Adrenal gland (tissue), 5 donors: Measurements from ENCODE around the gene HSBP1.

Experiments
- CTCF ChIP-seq, 6 experiments: fragments of 450-650 bp in 4 of 6; fragments of 200-600 bp in 2 of 6; sonication (generic) in 1 of 6; IDR thresholded peaks; 1 replicate in 5 of 6; 2 replicates in 1 of 6; pipeline versions ENCODE4 v1.5.1 to v1.8.0; 2016 to 2021; ENCODE audit warnings: antibody characterized with exemption in 6 of 6, mild to moderate bottlenecking in 2 of 6, moderate library complexity in 1 of 6
- POLR2A ChIP-seq, 2 donors: fragments of 450-650 bp; IDR thresholded peaks; one replicate each; pipeline ENCODE4 v1.6.1; 2017; ENCODE audit warnings: antibody characterized with exemption in 2 of 2, mild to moderate bottlenecking in 2 of 2, moderate library complexity in 1 of 2
- donor health status: DM: no; HTN: no; CAD: no.

DNA sequence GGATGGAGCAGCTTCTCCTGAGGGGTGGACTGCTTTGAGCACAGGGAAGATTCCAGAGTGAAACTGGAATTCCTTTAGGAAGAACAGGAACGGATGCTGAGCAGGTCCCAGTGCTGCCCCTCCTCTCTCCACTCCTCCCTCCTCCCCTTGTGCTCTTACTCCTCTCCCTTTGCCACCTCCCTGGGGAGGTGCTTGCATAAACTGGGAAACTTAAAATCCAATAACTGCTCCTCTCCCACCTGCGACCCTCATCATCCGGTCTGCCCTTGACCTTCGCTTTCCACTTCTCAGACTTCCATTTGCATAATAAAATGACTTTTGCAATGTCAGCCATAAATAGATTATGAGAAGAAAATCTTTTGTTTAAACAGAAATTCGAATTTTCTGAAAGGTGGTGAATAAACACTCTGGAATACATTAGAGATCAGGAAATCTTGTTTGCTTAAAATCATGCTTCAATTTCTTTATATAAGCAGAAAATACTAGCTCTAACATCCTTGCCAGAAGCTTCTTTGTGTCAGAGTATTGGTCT lies 23.7 kb downstream of the HSBP1 start:
- no peak for TF ChIP-seq CTCF (IDR thresholded peaks at IDR 0.05)
- no peak for TF ChIP-seq POLR2A (IDR thresholded peaks at IDR 0.05)
